Sigmoid colon (tissue), 7 donors: Measurements from ENCODE around the gene TMEM204. TPM values are rescaled to one million over a fixed set of nuclear protein-coding genes. Genes with fewer than 3 reads are reported as not detected.

ENCODE experiments used
- DNase-seq: peaks from one replicate; pipeline ENCODE4 v3.0.0-alpha.2; 2019
- H3K27ac ChIP-seq, 4 donors: fragments of 200-600 bp; sonication (generic); one replicate each; pipeline ENCODE4 v1.5.1; 2016 to 2019; ENCODE audit warnings: mild to moderate bottlenecking in 1 of 4
- H3K27me3 ChIP-seq, 3 donors: fragments of 200-600 bp; sonication (generic); one replicate each; pipeline ENCODE4 v1.5.1; 2019; ENCODE audit warnings: mild to moderate bottlenecking in 1 of 3
- H3K36me3 ChIP-seq, 4 donors: fragments of 200-600 bp; sonication (generic); one replicate each; pipeline ENCODE4 v1.5.1; 2016 to 2019
- H3K4me1 ChIP-seq, 4 donors: fragments of 200-600 bp; sonication (generic); one replicate each; pipeline ENCODE4 v1.5.1; 2017 to 2019
- H3K4me3 ChIP-seq, 4 donors: fragments of 200-600 bp; sonication (generic); one replicate each; pipeline ENCODE4 v1.5.1; 2017 to 2019; ENCODE audit warnings: mild to moderate bottlenecking in 2 of 4, moderate library complexity in 1 of 4
- H3K9me3 ChIP-seq, 4 donors: fragments of 200-600 bp in 3 of 4; sonication (generic) in 3 of 4; one replicate each; pipeline versions ENCODE4 v1.5.1 to v1.6.1; 2013 to 2019
- EP300 ChIP-seq, 4 donors: sonication (generic); formaldehyde crosslinking; IDR thresholded peaks; one replicate each; pipeline ENCODE4 v1.6.1; 2017; ENCODE audit warnings: antibody characterized with exemption in 4 of 4
- POLR2A ChIP-seq, 2 donors: fragments of 450-650 bp; IDR thresholded peaks; one replicate each; pipeline ENCODE4 v1.6.1; 2016; ENCODE audit warnings: antibody characterized with exemption in 2 of 2, mild to moderate bottlenecking in 2 of 2, moderate library complexity in 2 of 2
- POLR2AphosphoS5 ChIP-seq, 4 donors: sonication (generic); formaldehyde crosslinking; IDR thresholded peaks; one replicate each; pipeline ENCODE4 v1.6.1; 2017; ENCODE audit warnings: antibody characterized with exemption in 4 of 4
- WGBS, 2 donors: extraction: QIAGEN DNeasy Blood & Tissue Kit; methylation state at CpG; one replicate each; pipeline ENCODE4 v1.1.7; 2013; 5-methylcytosine and 5-hydroxymethylcytosine counted together
- intact Hi-C: fragments of 100-400 bp; cut with DNase I; formaldehyde crosslinking; loops from one replicate; pipeline ENCODE4 v1.15.1; 2023
- polyA plus RNA-seq, 3 donors: library from polyadenylated mRNA; stranded (reverse); fragments of 200-250 nt; gene quantifications; one replicate each; pipeline ENCODE4 v1.2.3, GENCODE V29; 2013
- total RNA-seq, 4 donors: library from RNA; depleted of rRNA; stranded (reverse); fragments of >200 nt; gene quantifications; one replicate each; pipeline ENCODE4 v1.1.0, GENCODE V29; 2016
- TF ChIP-seq, protein P1 (sequence below), 4 experiments: fragments of 450-650 bp in 3 of 4; fragments of 200-600 bp in 1 of 4; IDR thresholded peaks; one replicate each; pipeline ENCODE4 v1.5.1; 2016 to 2019; ENCODE audit warnings: antibody characterized with exemption in 4 of 4, mild to moderate bottlenecking in 3 of 4, moderate library complexity in 2 of 4
- donor health status: healthy with polysubstance abuse.
- donor health status: Bipolar disorder and iron deficiency.
- donor health status: healthy.

Gene TMEM204
- total RNA-seq, result 10 to 100 TPM; 38.0 to 46.0 (median 42.3) TPM
- 10 to 100 TPM in 2 of 3 donors, 1 to 10 TPM in 1; 2.5 to 16.2 (median 15.7) TPM for polyA plus RNA-seq

DNA sequence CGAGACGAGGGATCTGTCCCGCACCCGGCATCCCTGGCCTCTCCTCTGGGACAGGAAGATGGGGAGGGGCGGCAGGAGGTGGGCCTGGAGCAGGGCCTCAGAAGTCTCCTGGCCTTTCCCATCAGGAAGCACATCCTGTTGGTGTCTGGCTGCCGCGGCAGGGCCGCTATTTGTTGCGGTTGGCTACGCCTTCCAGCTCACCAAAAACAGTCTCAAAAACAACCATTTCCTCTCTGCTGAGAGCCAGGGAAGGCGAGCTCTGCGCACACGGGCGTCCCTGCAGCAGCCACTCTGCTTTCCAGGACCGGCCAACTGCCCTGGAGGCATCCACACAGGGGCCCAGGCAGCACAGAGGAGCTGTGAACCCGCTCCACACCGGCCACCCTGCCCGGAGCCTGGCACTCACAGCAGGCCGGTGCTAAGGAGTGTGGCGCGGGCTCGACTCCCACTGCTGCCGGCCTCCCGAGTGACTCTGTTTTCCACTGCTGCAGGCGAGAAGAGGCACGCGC is at the start of gene TMEM204:
Gene TMEM204, plus strand, starts transcription at position 224 of the 509 bp plus-strand sequence. CDS start 610 bp downstream, outside the sequence.
- TF ChIP-seq EP300 (IDR thresholded peaks at IDR 0.05) (no peak), POLR2AphosphoS5 (IDR thresholded peaks at IDR 0.05) (peak; percentile 49 to 88 (median 84)), POLR2A (IDR thresholded peaks at IDR 0.05) (peak; percentile 31 to 32)
- TF ChIP-seq, protein P1, sequence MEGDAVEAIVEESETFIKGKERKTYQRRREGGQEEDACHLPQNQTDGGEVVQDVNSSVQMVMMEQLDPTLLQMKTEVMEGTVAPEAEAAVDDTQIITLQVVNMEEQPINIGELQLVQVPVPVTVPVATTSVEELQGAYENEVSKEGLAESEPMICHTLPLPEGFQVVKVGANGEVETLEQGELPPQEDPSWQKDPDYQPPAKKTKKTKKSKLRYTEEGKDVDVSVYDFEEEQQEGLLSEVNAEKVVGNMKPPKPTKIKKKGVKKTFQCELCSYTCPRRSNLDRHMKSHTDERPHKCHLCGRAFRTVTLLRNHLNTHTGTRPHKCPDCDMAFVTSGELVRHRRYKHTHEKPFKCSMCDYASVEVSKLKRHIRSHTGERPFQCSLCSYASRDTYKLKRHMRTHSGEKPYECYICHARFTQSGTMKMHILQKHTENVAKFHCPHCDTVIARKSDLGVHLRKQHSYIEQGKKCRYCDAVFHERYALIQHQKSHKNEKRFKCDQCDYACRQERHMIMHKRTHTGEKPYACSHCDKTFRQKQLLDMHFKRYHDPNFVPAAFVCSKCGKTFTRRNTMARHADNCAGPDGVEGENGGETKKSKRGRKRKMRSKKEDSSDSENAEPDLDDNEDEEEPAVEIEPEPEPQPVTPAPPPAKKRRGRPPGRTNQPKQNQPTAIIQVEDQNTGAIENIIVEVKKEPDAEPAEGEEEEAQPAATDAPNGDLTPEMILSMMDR (IDR thresholded peaks at IDR 0.05), result no peak
- Histone ChIP-seq H3K4me3 (peak within 1 kb of the TSS; percentile 54 to 70 (median 59)), H3K36me3 (peaks cover 14 to 31% (median 18%) of the 10 kb centered on the region in 4 donors), H3K4me1 (peaks cover 0 to 83% (median 77%) of the 10 kb centered on the region in 4 donors), H3K9me3 (no peaks in the 10 kb centered on the region), H3K27ac (peak within 1 kb of the TSS; percentile 83 to 89 (median 88)), H3K27me3 (no peaks in the 10 kb centered on the region)
- peak; percentile 95 for DNase-seq
- intact Hi-C loops, result loop anchor here (2.0 to 5.0 kb wide), 2 partner anchors 77 to 111 kb away; partner anchors contain the start of gene UQCC4
- WGBS, 2 donors, result 40 to 72% methylated on average over 27 of the region's 27 CpGs

GRCh38 chr16:1485847-1486496 is 47.5 kb upstream of the TMEM204 start:
- intact Hi-C loops, result no loop called here
- TF ChIP-seq EP300 (IDR thresholded peaks at IDR 0.05) (no peak), POLR2A (IDR thresholded peaks at IDR 0.05) (no peak), POLR2AphosphoS5 (IDR thresholded peaks at IDR 0.05) (no peak)
- TF ChIP-seq, protein P1 (IDR thresholded peaks at IDR 0.05), result no peak
- Histone ChIP-seq H3K27ac (no peak overlapping the region), H3K4me1 (no peaks in the 10 kb centered on the region), H3K27me3 (no peaks in the 10 kb centered on the region), H3K36me3 (no peaks in the 10 kb centered on the region), H3K9me3 (no peaks in the 10 kb centered on the region), H3K4me3 (no peak overlapping the region)
- no peak for DNase-seq
- 92 to 93% methylated on average over 40 of the region's 40 CpGs for WGBS, 2 donors

DNA sequence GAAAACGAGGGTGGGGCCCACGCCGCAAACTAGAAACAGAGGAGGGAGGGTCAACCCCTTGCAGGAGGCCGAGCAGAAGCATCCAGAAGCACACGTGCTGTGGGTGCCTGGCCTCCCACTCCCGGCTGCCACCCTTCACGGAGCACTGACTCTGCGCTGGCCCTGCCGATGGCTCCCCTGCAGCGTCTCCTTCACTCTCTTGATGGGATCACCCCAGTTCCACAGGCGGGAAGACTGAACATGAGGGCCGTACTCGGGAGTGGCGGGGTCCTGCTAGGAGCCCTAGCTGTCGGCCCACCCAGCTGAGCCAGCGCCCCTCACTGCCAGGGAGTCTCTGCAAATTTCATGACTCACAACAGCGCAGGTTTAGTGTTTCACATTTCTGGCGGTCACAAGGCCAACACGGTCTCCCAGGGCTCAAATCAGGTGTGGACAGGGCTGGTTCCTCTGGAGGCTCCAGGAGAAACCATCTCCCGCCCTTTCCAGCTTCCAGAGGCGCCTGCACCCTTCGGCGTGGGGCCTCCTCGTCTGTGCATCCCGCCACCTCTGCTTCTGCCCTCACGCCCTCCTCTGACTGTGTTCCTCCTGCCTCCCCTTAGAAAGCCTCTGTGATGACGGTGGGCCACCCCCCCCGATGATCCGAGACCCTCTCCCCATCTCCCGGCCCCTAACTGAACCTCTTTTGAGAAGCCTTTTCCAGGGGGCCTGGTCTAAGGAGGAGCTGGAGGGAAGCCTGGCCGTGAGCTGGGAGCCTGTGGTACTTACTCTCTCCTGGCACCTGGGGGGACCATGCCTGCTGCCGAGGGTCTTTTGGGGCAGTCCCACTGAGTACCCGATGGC is 46.7 kb upstream of the TMEM204 start:
- Histone ChIP-seq H3K4me3 (no peak overlapping the region), H3K4me1 (no peaks in the 10 kb centered on the region), H3K27ac (no peak overlapping the region), H3K27me3 (no peaks in the 10 kb centered on the region), H3K36me3 (no peaks in the 10 kb centered on the region), H3K9me3 (no peaks in the 10 kb centered on the region)
- intact Hi-C loops, result no loop called here
- TF ChIP-seq, protein P1 (IDR thresholded peaks at IDR 0.05), result no peak
- TF ChIP-seq EP300 (IDR thresholded peaks at IDR 0.05), result no peak
- TF ChIP-seq POLR2AphosphoS5 (IDR thresholded peaks at IDR 0.05), result no peak
- no peak for TF ChIP-seq POLR2A (IDR thresholded peaks at IDR 0.05)
- 84 to 85% methylated on average over 33 of the region's 33 CpGs for WGBS, 2 donors
- no peak for DNase-seq

- intact Hi-C loops, result no loop called here
- TF ChIP-seq EP300 (IDR thresholded peaks at IDR 0.05) (no peak), POLR2AphosphoS5 (IDR thresholded peaks at IDR 0.05) (no peak), POLR2A (IDR thresholded peaks at IDR 0.05) (no peak)
- TF ChIP-seq, protein P1 (IDR thresholded peaks at IDR 0.05), result no peak
- 91 to 93% methylated on average over 39 of the region's 39 CpGs for WGBS, 2 donors
Measured at GRCh38 chr16:1487395-1488053, 45.9 kb upstream of the TMEM204 start.

More at GRCh38 chr16:1487395-1488053, 45.9 kb upstream of the TMEM204 start:
- Histone ChIP-seq H3K27me3 (no peaks in the 10 kb centered on the region), H3K4me3 (no peak overlapping the region), H3K4me1 (peaks cover 0 to 3% (median 2%) of the 10 kb centered on the region in 4 donors), H3K27ac (no peak overlapping the region), H3K36me3 (no peaks in the 10 kb centered on the region), H3K9me3 (no peaks in the 10 kb centered on the region)
- DNase-seq, result no peak
